ENCODE data around the gene PATJ. TPM values are rescaled to one million over a fixed set of nuclear protein-coding genes. Genes with fewer than 3 reads are reported as not detected.

The PATJ gene
- total RNA-seq, 2 donors from 2014 or later: 56.6 to 72.1 TPM

- ATAC-seq: no peak
- no peak overlapping the region for H3K27ac Mint-ChIP-seq
- peaks cover 4% of the 10 kb centered on the region for H3K4me1 Mint-ChIP-seq
- H3K4me3 Mint-ChIP-seq: no peak overlapping the region
- H3K27me3 Mint-ChIP-seq: no peaks in the 10 kb centered on the region
- no peaks in the 10 kb centered on the region for H3K36me3 Mint-ChIP-seq (ENCODE audit: low read depth)
- no peak for DNase-seq
- H3K9me3 ChIP-seq (ENCODE audit: control insufficient read depth, low read length, poor library complexity, severe bottlenecking): no peaks in the 10 kb centered on the region
These were observed 239.8 kb downstream of the PATJ start for GRCh38 chr1:61981870-61982660.

DNA sequence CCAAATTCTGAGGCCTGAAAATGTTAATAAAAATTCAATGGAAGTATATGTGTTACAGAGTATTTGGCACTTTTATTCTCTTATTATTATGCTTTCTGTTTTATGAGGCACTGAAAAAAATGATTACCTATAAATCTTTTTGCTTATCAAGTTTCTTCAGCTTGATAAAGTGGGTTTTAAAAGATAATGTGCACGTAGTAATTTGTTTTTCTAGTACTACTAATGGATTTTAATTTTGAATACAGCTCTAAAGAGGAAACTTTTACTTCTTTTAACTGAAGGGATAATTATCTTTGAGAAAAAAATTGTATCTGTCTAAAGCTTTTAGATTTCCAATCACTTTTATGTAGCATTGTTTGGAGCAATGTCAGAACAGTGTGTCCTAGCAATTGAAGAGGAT is 241.0 kb downstream of the PATJ start:
- H3K27me3 Mint-ChIP-seq: no peaks in the 10 kb centered on the region
- H3K4me3 Mint-ChIP-seq: no peak overlapping the region
- peaks cover 2% of the 10 kb centered on the region for H3K4me1 Mint-ChIP-seq
- DNase-seq (no peak), ATAC-seq (no peak)
- H3K9me3 ChIP-seq (ENCODE audit: control insufficient read depth, low read length, poor library complexity, severe bottlenecking): no peaks in the 10 kb centered on the region
- no peaks in the 10 kb centered on the region for H3K36me3 Mint-ChIP-seq (ENCODE audit: low read depth)
- H3K27ac Mint-ChIP-seq: no peak overlapping the region

DNA sequence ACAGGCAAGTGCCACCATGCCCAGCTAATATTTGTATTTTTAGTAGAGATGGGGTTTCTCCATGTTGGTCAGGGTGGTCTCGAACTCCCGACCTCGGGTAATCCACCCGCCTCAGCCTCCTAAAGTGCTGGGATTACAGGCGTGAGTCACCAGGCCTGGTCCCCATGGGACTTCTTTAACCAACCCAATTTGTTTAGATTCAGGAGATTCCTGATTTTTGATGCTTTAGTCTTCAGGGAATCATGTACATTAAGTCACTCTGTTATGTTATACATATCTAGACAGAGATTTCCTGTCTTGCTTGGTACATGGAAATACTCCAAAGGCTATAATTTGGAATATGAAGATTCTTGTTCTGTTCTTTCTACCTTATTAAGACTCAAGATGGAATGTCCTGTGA is 250.0 kb downstream of the PATJ start:
- ATAC-seq (no peak), DNase-seq (no peak)
- H3K4me3 Mint-ChIP-seq: no peak overlapping the region
- H3K4me1 Mint-ChIP-seq: peaks cover 2% of the 10 kb centered on the region
- peaks cover 10% of the 10 kb centered on the region for H3K36me3 Mint-ChIP-seq (ENCODE audit: low read depth)
- no peaks in the 10 kb centered on the region for H3K27me3 Mint-ChIP-seq
- no peaks in the 10 kb centered on the region for H3K9me3 ChIP-seq (ENCODE audit: control insufficient read depth, low read length, poor library complexity, severe bottlenecking)
- no peak overlapping the region for H3K27ac Mint-ChIP-seq

GRCh38 chr1:61993331-61993961 is 251.2 kb downstream of the PATJ start:
- no peak for DNase-seq

DNA sequence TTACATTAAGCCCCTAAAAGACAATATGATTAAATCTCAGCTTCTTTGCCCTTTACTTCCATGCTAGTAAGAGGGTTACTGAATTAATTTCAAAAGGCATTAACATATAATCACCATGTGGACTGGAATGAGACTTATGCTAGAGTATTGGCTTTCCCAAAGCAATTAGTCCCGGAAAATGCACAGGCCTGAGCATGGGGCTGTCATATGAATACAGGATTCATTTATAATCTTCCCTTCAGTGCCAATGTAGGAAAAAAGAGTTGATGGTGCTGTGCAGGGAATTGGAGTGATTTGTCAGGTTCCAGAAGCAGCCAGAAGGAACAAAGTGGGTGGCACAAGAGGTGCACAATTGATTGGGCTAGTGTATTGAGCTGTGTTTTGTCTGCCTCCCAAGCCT is 253.4 kb downstream of the PATJ start:
- H3K27me3 Mint-ChIP-seq: no peaks in the 10 kb centered on the region
- no peak overlapping the region for H3K4me3 Mint-ChIP-seq
- peaks cover 8% of the 10 kb centered on the region for H3K36me3 Mint-ChIP-seq (ENCODE audit: low read depth)
- H3K9me3 ChIP-seq (ENCODE audit: control insufficient read depth, low read length, poor library complexity, severe bottlenecking): no peaks in the 10 kb centered on the region
- H3K27ac Mint-ChIP-seq: no peak overlapping the region
- peaks cover 2% of the 10 kb centered on the region for H3K4me1 Mint-ChIP-seq
- ATAC-seq (no peak), DNase-seq (no peak)

More at GRCh38 chr1:61993331-61993961, 251.2 kb downstream of the PATJ start:
- no peaks in the 10 kb centered on the region for H3K27me3 Mint-ChIP-seq
- peaks cover 2% of the 10 kb centered on the region for H3K4me1 Mint-ChIP-seq
- H3K9me3 ChIP-seq (ENCODE audit: control insufficient read depth, low read length, poor library complexity, severe bottlenecking): no peaks in the 10 kb centered on the region
- no peak overlapping the region for H3K27ac Mint-ChIP-seq
- peaks cover 10% of the 10 kb centered on the region for H3K36me3 Mint-ChIP-seq (ENCODE audit: low read depth)
- no peak for ATAC-seq
- no peak overlapping the region for H3K4me3 Mint-ChIP-seq

- DNase-seq (no peak), ATAC-seq (no peak)
- no peaks in the 10 kb centered on the region for H3K9me3 ChIP-seq (ENCODE audit: control insufficient read depth, low read length, poor library complexity, severe bottlenecking)
- Mint-ChIP-seq H3K27ac (no peak overlapping the region), H3K36me3 (ENCODE audit: low read depth) (peaks cover 8% of the 10 kb centered on the region), H3K27me3 (no peaks in the 10 kb centered on the region), H3K4me3 (no peak overlapping the region), H3K4me1 (peaks cover 2% of the 10 kb centered on the region)
These were observed 254.8 kb downstream of the PATJ start for GRCh38 chr1:61997123-61997522.

DNA sequence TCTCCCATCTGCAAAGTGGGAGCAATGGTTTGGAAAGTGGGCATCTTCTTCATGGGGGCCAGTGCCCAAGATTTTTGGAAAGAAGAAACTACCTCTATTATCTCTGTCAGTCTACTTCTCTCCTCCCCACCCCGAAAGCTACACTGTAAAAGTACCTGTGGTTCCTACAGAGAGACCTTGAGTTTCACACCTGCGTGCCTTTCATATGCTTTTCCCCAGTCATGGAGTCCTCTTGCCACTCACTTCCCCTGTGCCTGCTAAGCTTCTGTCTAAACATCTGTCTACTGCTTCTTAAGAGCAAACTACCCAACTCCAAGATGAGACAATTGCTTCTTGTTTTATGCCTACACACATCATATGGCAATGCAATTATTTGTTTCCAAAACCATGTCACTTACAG is 261.5 kb downstream of the PATJ start:
- Mint-ChIP-seq H3K4me1 (peaks cover 3% of the 10 kb centered on the region), H3K27me3 (no peaks in the 10 kb centered on the region), H3K36me3 (ENCODE audit: low read depth) (peaks cover 5% of the 10 kb centered on the region), H3K27ac (no peak overlapping the region), H3K4me3 (no peak overlapping the region)
- DNase-seq: no peak
- ATAC-seq: no peak
- no peaks in the 10 kb centered on the region for H3K9me3 ChIP-seq (ENCODE audit: control insufficient read depth, low read length, poor library complexity, severe bottlenecking)

- Mint-ChIP-seq H3K27ac (no peak overlapping the region), H3K4me1 (peaks cover 5% of the 10 kb centered on the region), H3K36me3 (ENCODE audit: low read depth) (peaks cover 12% of the 10 kb centered on the region), H3K27me3 (no peaks in the 10 kb centered on the region), H3K4me3 (no peak overlapping the region)
- H3K9me3 ChIP-seq (ENCODE audit: control insufficient read depth, low read length, poor library complexity, severe bottlenecking): no peaks in the 10 kb centered on the region
- DNase-seq (no peak), ATAC-seq (no peak)
These were observed 264.4 kb downstream of the PATJ start for GRCh38 chr1:62006690-62007089.

DNA sequence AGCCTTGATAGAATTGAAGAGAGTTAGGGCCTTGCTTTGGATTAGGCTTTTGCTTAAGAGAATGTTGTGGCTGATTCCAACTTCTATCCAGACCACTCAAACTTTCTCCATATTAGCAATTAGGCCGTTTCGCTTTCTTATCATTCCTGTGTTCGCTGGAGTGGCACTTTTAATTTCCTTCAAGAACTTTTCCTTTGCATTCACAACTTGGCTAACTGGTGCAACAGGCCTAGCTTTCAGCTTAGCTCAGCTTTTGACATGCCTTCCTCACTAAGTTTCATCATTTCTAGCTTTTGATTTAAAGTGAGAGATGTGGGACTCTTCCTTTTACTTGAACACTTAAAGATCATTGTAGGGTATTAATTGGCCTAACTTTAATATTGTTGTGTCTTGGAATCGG is 268.7 kb downstream of the PATJ start:
- Mint-ChIP-seq H3K27ac (no peak overlapping the region), H3K36me3 (ENCODE audit: low read depth) (peaks cover 12% of the 10 kb centered on the region), H3K27me3 (no peaks in the 10 kb centered on the region), H3K4me3 (peak overlapping the region; percentile 13), H3K4me1 (peaks cover 3% of the 10 kb centered on the region)
- DNase-seq (no peak), ATAC-seq (no peak)
- no peaks in the 10 kb centered on the region for H3K9me3 ChIP-seq (ENCODE audit: control insufficient read depth, low read length, poor library complexity, severe bottlenecking)

- DNase-seq (no peak), ATAC-seq (no peak)
- Mint-ChIP-seq H3K27me3 (no peaks in the 10 kb centered on the region), H3K36me3 (ENCODE audit: low read depth) (peaks cover 10% of the 10 kb centered on the region), H3K4me1 (peaks cover 3% of the 10 kb centered on the region), H3K4me3 (no peak overlapping the region), H3K27ac (no peak overlapping the region)
- no peaks in the 10 kb centered on the region for H3K9me3 ChIP-seq (ENCODE audit: control insufficient read depth, low read length, poor library complexity, severe bottlenecking)
These were observed 269.8 kb downstream of the PATJ start for GRCh38 chr1:62012095-62012494.

DNA sequence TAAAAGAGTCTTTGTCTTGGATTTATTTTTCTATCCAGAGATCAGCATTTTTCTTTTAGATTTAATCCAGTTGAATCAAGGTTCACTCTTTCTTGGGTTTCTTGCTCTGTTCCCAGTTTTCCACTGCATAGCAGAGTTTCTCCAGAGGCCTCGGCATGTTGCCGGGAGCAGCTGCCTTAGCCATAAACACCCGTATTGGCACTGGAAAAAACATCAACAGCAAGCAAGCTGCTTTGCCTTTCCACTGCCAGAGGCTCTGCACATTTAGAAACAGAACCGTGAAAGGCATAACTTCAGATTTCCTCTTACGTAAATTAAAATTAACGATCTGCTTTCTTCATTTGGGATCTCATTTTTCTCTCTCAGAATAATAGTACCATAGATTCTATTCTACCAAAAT is 270.6 kb downstream of the PATJ start:
- DNase-seq (no peak), ATAC-seq (no peak)
- no peak overlapping the region for H3K4me3 Mint-ChIP-seq
- H3K27ac Mint-ChIP-seq: no peak overlapping the region
- H3K9me3 ChIP-seq (ENCODE audit: control insufficient read depth, low read length, poor library complexity, severe bottlenecking): no peaks in the 10 kb centered on the region
- no peaks in the 10 kb centered on the region for H3K27me3 Mint-ChIP-seq
- H3K4me1 Mint-ChIP-seq: peaks cover 3% of the 10 kb centered on the region
- H3K36me3 Mint-ChIP-seq (ENCODE audit: low read depth): peaks cover 10% of the 10 kb centered on the region

DNA sequence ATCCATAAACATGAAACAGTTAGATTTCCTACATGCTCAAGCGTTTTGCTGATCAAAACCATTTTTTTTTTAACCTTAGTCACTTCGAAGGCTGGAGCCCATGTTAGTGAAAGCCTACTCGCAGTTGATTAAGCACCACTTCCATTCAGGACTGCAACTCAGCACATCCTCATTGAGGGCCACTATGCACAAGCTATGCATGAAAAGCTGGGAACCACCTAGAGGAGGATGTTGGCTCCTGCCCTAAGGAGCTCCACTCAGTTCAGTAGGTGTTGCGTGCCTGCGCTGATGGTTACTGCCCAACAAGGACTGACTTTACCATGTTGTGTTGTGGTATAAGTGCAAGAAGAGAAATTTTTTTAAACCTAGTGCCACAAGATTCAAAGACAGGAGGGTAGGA is 271.0 kb downstream of the PATJ start:
- DNase-seq (no peak), ATAC-seq (no peak)
- Mint-ChIP-seq H3K4me1 (peaks cover 3% of the 10 kb centered on the region), H3K36me3 (ENCODE audit: low read depth) (peaks cover 10% of the 10 kb centered on the region), H3K27ac (no peak overlapping the region), H3K4me3 (no peak overlapping the region), H3K27me3 (no peaks in the 10 kb centered on the region)
- H3K9me3 ChIP-seq (ENCODE audit: control insufficient read depth, low read length, poor library complexity, severe bottlenecking): no peaks in the 10 kb centered on the region

DNA sequence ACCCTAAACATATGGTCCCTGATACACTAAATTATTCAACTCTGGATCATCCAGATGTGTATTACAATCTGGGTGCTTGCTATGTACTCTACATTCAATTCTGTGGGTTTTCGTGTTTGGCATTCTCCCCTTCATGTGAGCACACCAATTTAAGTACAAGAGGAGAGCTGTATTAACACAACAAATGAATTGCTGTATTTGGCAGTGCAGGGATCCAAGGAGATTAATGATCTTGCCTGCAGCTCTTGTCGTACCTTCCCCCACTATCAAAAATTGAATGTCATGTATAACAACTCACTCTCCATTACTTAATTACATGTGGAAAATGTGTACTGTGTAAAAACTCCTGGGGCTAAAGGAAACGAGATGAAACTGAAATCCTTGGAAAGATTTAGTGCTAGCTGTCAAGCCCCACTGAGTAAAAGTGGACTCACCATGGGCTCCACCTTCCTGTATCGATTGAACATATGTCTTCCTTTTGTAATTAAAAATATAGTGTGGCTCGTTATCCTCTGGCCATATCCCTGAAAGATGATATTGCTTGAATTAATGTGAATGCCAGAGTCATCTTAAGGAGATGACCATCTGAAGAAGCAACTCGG is 280.2 kb downstream of the PATJ start:
- peak overlapping the region; percentile 27 for H3K27ac Mint-ChIP-seq
- peaks cover 7% of the 10 kb centered on the region for H3K36me3 Mint-ChIP-seq (ENCODE audit: low read depth)
- DNase-seq (no peak), ATAC-seq (no peak)
- H3K4me1 Mint-ChIP-seq: peaks cover 6% of the 10 kb centered on the region
- no peaks in the 10 kb centered on the region for H3K9me3 ChIP-seq (ENCODE audit: control insufficient read depth, low read length, poor library complexity, severe bottlenecking)
- H3K27me3 Mint-ChIP-seq: no peaks in the 10 kb centered on the region
- no peak overlapping the region for H3K4me3 Mint-ChIP-seq
